Stomach (tissue), 9 donors: ENCODE results near the gene C22orf23. TPM values are rescaled to one million over a fixed set of nuclear protein-coding genes. Genes with fewer than 3 reads are reported as not detected.
A peak's percentile ranks its signal among the peaks of the same experiment; 100 is the strongest.

Source experiments
- DNase-seq, 2 donors: peaks; one replicate each; pipeline versions ENCODE4 v3.0.0 to v3.0.0-alpha.2; 2013 to 2019
- H3K27ac ChIP-seq, 5 donors: fragments of 200-600 bp in 4 of 5; sonication (generic) in 4 of 5; one replicate each; pipeline ENCODE4 v1.5.1; 2013 to 2019; ENCODE audit warnings: mild to moderate bottlenecking in 1 of 5, moderate library complexity in 1 of 5
- H3K27me3 ChIP-seq, 3 donors: fragments of 200-600 bp; sonication (generic); one replicate each; pipeline ENCODE4 v1.5.1; 2017 to 2019; ENCODE audit warnings: mixed run types in 1 of 3
- H3K36me3 ChIP-seq, 4 donors: fragments of 200-600 bp; sonication (generic); 1 replicate in 3 of 4; 2 replicates in 1 of 4; pipeline ENCODE4 v1.5.1; 2016 to 2019
- H3K4me1 ChIP-seq, 4 donors: fragments of 200-600 bp; sonication (generic); one replicate each; pipeline ENCODE4 v1.5.1; 2016 to 2019
- H3K4me3 ChIP-seq, 4 donors: fragments of 200-600 bp; sonication (generic) in 3 of 4; one replicate each; pipeline ENCODE4 v1.5.1; 2016 to 2019; ENCODE audit warnings: mild to moderate bottlenecking in 1 of 4
- H3K9me3 ChIP-seq, 4 donors: fragments of 200-600 bp; sonication (generic); one replicate each; pipeline ENCODE4 v1.5.1; 2016 to 2019
- CTCF ChIP-seq, 7 experiments: fragments of 450-650 bp in 4 of 7; fragments of 200-600 bp in 3 of 7; sonication (generic) in 3 of 7; IDR thresholded peaks; one replicate each; pipeline ENCODE4 v1.5.1; 2016 to 2019; ENCODE audit warnings: antibody characterized with exemption in 7 of 7, control low read depth in 2 of 7, mild to moderate bottlenecking in 1 of 7
- EP300 ChIP-seq: sonication (generic); formaldehyde crosslinking; IDR thresholded peaks from one replicate; pipeline ENCODE4 v1.6.1; 2017; ENCODE audit warnings: antibody characterized with exemption
- POLR2A ChIP-seq, 4 donors: fragments of 450-650 bp; IDR thresholded peaks; one replicate each; pipeline ENCODE4 v1.6.1; 2016; ENCODE audit warnings: antibody characterized with exemption in 4 of 4, control low read depth in 2 of 4, mild to moderate bottlenecking in 1 of 4, moderate library complexity in 1 of 4
- POLR2AphosphoS5 ChIP-seq, 3 donors: sonication (generic); formaldehyde crosslinking; IDR thresholded peaks; one replicate each; pipeline ENCODE4 v1.6.1; 2016; ENCODE audit warnings: antibody characterized with exemption in 3 of 3
- WGBS, 5 donors: extraction: QIAGEN DNeasy Blood & Tissue Kit in 3 of 5; methylation state at CpG; one replicate each; pipeline versions ENCODE4 v1.1.5 to v1.1.7; 2013 to 2018; 5-methylcytosine and 5-hydroxymethylcytosine counted together
- intact Hi-C: fragments of 100-400 bp; cut with DNase I; formaldehyde crosslinking; loops from one replicate; pipeline ENCODE4 v1.15.1; 2023; ENCODE audit warnings: low total_unique reads
- polyA plus RNA-seq, 3 donors: library from polyadenylated mRNA; stranded (reverse); fragments of 200-250 nt; gene quantifications; one replicate each; pipeline ENCODE4 v1.2.3, GENCODE V29; 2013
- total RNA-seq, 5 donors: library from RNA; depleted of rRNA; stranded (reverse); fragments of >200 nt; gene quantifications; one replicate each; pipeline versions ENCODE4 v1.1.0 to v1.2.3, GENCODE V29; 2014 to 2016
- donor health status: healthy with polysubstance abuse.
- donor health status: Bipolar disorder and iron deficiency.
- donor health status: healthy.

The C22orf23 gene
- total and polyA plus RNA-seq, 8 donors = 0.18 to 1.2 (median 0.31) TPM; not detected in 5

DNA sequence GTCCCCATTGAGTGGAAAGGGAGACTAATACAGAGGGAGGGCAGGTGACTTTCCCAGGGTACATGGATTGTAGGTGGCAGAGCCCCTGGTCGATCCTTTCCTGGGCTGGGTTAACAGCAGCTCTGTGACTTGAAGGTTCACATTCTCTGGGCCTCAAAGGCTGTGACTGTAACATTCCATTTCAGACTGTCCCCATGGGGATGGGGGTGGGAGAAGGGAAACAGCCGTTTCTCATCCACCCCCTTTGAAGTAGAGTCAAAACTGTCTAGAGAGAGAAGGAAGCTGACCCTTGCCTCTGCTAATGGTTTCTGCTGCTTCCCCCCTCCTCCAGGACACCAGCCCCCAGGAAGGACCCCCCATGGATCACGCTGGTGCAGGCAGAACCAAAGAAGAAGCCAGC is 28.1 kb downstream of the C22orf23 start:
- intact Hi-C loops = no loop called here
- Histone ChIP-seq H3K27me3 (no peaks in the 10 kb centered on the region), H3K27ac (peak overlapping the region; percentile 61 to 81 (median 76)), H3K9me3 (no peaks in the 10 kb centered on the region), H3K4me3 (peak overlapping the region; percentile 13 to 33 (median 18)), H3K4me1 (peaks cover 33 to 77% (median 59%) of the 10 kb centered on the region in 4 donors), H3K36me3 (peaks cover 48 to 96% (median 93%) of the 10 kb centered on the region in 4 donors)
- DNase-seq = no peak
- WGBS, 5 donors = 38 to 75% (median 58%) methylated on average over 2 to 3 of the region's 3 CpGs
- TF ChIP-seq POLR2A (IDR thresholded peaks at IDR 0.05) (no peak), POLR2AphosphoS5 (IDR thresholded peaks at IDR 0.05) (no peak), EP300 (no peak), CTCF (IDR thresholded peaks at IDR 0.05) (no peak)

GRCh38 chr22:37924386-37925065 is 28.9 kb downstream of the C22orf23 start:
- peak in 1 of 2 donors; percentile 78 for DNase-seq
- Histone ChIP-seq H3K4me3 (peak overlapping the region in 3 of 4 donors; percentile 13 to 33 (median 23)), H3K36me3 (peaks cover 43 to 97% (median 94%) of the 10 kb centered on the region in 4 donors), H3K27me3 (no peaks in the 10 kb centered on the region), H3K9me3 (no peaks in the 10 kb centered on the region), H3K4me1 (peaks cover 25 to 69% (median 55%) of the 10 kb centered on the region in 4 donors), H3K27ac (peak overlapping the region; percentile 61 to 81 (median 76))
- intact Hi-C loops = no loop called here
- TF ChIP-seq EP300 (no peak), CTCF (IDR thresholded peaks at IDR 0.05) (no peak), POLR2A (IDR thresholded peaks at IDR 0.05) (peak in 1 of 4 donors; percentile 11), POLR2AphosphoS5 (IDR thresholded peaks at IDR 0.05) (no peak)
- WGBS, 5 donors = 35 to 70% (median 50%) methylated on average over 2 to 18 of the region's 18 CpGs

GRCh38 chr22:37923927-37924326 is 29.5 kb downstream of the C22orf23 start:
- TF ChIP-seq POLR2AphosphoS5 (IDR thresholded peaks at IDR 0.05) = peak in 2 of 3 donors; percentile 15 to 19
- TF ChIP-seq CTCF (IDR thresholded peaks at IDR 0.05) = no peak
- intact Hi-C loops = no loop called here
- Histone ChIP-seq H3K4me1 (peaks cover 19 to 63% (median 49%) of the 10 kb centered on the region in 4 donors), H3K36me3 (peaks cover 44 to 97% (median 94%) of the 10 kb centered on the region in 4 donors), H3K9me3 (no peaks in the 10 kb centered on the region), H3K27ac (peak overlapping the region; percentile 61 to 81 (median 76)), H3K4me3 (no peak overlapping the region), H3K27me3 (no peaks in the 10 kb centered on the region)
- 30 to 70% (median 41%) methylated on average over 4 of the region's 4 CpGs for WGBS, 5 donors
- DNase-seq = peak in 1 of 2 donors; percentile 70

- Histone ChIP-seq H3K9me3 (no peaks in the 10 kb centered on the region), H3K27ac (peak overlapping the region in 4 of 5 donors; percentile 10 to 56 (median 24)), H3K4me1 (peaks cover 15 to 51% (median 46%) of the 10 kb centered on the region in 4 donors), H3K27me3 (no peaks in the 10 kb centered on the region), H3K4me3 (no peak overlapping the region), H3K36me3 (peaks cover 43 to 97% (median 94%) of the 10 kb centered on the region in 4 donors)
- TF ChIP-seq CTCF (IDR thresholded peaks at IDR 0.05) = no peak
- intact Hi-C loops = no loop called here
- no peak for DNase-seq
- 58 to 90% (median 86%) methylated on average over 4 to 11 of the region's 11 CpGs for whole genome bisulfite sequencing, 5 donors
Measured at GRCh38 chr22:37922191-37922590, 31.2 kb downstream of the C22orf23 start.
